D721Med (cell line): ENCODE data around the gene NGFR.

Source experiments
- DNase-seq: peaks from one replicate; pipeline ENCODE4 v3.0.0; 2011; ENCODE audit warnings: low spot score; ENCODE audit not compliant: insufficient read length
- FAIRE-seq: peaks from 2 replicates; lab custom pipeline; 2011; peaks lifted over from hg19 to GRCh38; lab: Jason Lieb, UNC
- CTCF ChIP-seq: IDR thresholded peaks from 2 replicates; pipeline ENCODE4 v1.5.1; 2012; ENCODE audit warnings: mild to moderate bottlenecking, control low read depth; ENCODE audit not compliant: insufficient read depth; ENCODE audit errors: missing control alignments

Gene NGFR

DNA sequence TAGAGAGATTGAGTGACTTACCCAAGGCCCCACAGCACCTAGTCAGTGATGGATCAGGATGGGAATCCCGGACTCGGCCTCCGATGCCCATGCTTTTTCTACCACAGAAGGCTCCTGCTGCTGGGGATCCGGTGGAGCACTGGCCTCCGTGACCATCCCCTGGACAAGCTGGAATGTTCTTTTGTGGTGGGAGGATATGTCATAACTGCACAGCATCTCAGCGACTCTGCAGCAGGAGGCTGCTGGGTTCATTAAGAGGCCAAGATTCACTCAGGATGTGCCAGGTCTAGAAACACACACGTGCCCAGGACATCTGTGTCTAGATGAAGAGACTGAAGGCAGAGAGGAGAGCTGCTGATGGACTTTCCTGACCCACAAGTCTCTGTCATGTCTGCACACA, 34.7 kb upstream of the NGFR start:
- no peak for TF ChIP-seq CTCF

DNA sequence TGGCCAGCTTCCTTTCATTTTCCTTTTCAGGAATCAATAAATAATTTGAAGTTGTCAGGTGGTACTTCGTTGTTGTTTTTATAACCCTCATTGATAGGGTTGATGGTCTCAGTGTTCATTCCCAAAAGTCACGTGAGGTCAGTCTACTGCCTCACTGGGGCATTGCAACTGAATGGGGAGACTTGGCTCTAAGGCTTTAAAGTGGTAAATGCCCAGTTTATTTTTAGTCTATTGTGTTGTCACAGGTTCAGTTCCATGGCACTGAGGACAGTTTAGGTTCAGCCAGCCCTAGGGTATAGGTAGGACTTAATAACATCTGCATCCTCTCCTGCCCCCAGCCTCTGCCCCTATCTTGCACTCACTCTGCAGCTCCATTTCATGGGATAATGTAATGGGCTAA, 33.5 kb upstream of the NGFR start:
- no peak for TF ChIP-seq CTCF
- FAIRE-seq (no peak), DNase-seq (no peak)

More for the DNA sequence above, 34.7 kb upstream of the NGFR start:
- no peak for FAIRE-seq
- no peak for DNase-seq

DNA sequence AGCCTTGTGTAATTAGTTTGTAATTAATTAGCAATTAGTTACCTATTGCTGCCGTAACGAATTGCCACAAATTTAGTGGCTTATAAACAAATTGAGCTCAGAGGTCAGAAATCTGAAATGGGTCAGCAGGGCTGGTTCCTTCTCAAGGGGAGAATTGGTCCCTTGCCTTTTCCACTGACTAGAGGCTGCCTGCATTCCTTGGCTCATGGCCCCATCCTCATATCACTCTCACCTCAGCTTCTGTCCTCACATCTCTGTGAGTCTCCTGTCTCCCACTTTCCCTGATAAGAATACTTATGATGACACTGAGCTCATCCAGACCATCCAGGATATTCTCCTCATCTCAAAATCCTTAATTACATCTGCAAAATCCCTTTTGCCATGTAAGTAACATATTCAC, 31.0 kb upstream of the NGFR start:
- FAIRE-seq: no peak
- no peak for TF ChIP-seq CTCF
- DNase-seq: no peak

- TF ChIP-seq CTCF: no peak
- FAIRE-seq (no peak), DNase-seq (no peak)
Observed at GRCh38 chr17:49465331-49465903, 29.7 kb upstream of the NGFR start.

- DNase-seq: no peak
- FAIRE-seq: no peak
- TF ChIP-seq CTCF: no peak
Observed at GRCh38 chr17:49466436-49466835, 28.7 kb upstream of the NGFR start.

- TF ChIP-seq CTCF: no peak
- FAIRE-seq (no peak), DNase-seq (no peak)
Observed at GRCh38 chr17:49467175-49467574, 27.9 kb upstream of the NGFR start.

- no peak for FAIRE-seq
- DNase-seq: no peak
- no peak for TF ChIP-seq CTCF
Observed at GRCh38 chr17:49468811-49469385, 26.2 kb upstream of the NGFR start.
